Chondrocyte (in vitro differentiated cells): ENCODE data around the gene MAD1L1. TPM values are rescaled to one million over a fixed set of nuclear protein-coding genes. Genes with fewer than 3 reads are reported as not detected.
"Not testable (repeated sequence)": the region's sequence is repeated elsewhere in the genome, so short reads cannot be mapped to it uniquely, and the experiment has no call there.

Source experiments
- DNase-seq: peaks from one replicate; pipeline ENCODE4 v3.0.0; 2021; ENCODE audit warnings: mixed read lengths, low spot score
- H3K27ac Mint-ChIP-seq: one replicate; pipeline ENCODE4 v1.8.0; 2021; ENCODE audit warnings: mild to moderate bottlenecking, moderate library complexity, mixed read lengths; ENCODE audit not compliant: unreplicated experiment
- H3K27me3 Mint-ChIP-seq: 2 replicates; pipeline ENCODE4 v1.8.0; 2021; ENCODE audit warnings: low read depth, mixed read lengths
- H3K36me3 Mint-ChIP-seq: 2 replicates; pipeline ENCODE4 v1.8.0; 2021; ENCODE audit warnings: low read depth, mixed read lengths
- H3K4me1 Mint-ChIP-seq: 2 replicates; pipeline ENCODE4 v1.8.0; 2021; ENCODE audit warnings: low read depth, mild to moderate bottlenecking, mixed read lengths
- H3K4me3 Mint-ChIP-seq: one replicate; pipeline ENCODE4 v1.8.0; 2021; ENCODE audit warnings: mild to moderate bottlenecking, moderate library complexity, mixed read lengths; ENCODE audit not compliant: unreplicated experiment
- H3K9me3 Mint-ChIP-seq: 2 replicates; pipeline ENCODE4 v1.8.0; 2021; ENCODE audit warnings: low read depth, mixed read lengths
- CTCF ChIP-seq: fragments of 200-600 bp; sonication (generic); IDR thresholded peaks from 2 replicates; pipeline ENCODE4 v1.5.0; 2021; ENCODE audit warnings: antibody characterized with exemption, mild to moderate bottlenecking, moderate library complexity
- total RNA-seq: library from RNA; stranded (reverse); gene quantifications from 3 replicates; pipeline ENCODE4 v1.2.1, GENCODE V29; 2021

The MAD1L1 gene
- total RNA-seq, 1 donor from 2014 or later: 22.7 TPM

DNA sequence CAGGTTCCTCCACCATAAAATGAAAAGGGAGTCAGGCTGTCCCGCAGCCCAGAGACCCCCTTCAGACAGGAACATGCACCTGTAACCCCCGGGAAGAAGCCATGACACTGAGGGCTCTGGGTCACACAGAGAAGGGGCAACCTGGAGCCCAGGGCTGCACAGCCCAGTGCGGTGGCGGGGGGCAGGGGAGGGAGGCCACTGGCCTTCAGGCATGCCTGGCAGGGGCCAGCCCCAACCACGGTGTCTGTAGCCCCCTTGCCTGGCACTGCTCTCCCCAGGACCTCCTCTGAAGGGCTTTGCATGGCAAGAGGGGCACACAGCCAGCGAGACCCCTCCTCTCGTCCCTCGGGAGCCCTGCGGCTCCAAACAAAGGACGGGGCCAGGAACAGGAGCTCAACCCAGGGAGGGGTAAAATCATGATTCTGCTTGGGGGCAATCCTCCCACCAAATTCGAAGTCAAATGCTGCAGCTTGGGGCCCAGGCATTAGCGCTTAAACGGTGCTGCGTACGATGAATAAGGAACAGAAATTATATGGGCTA lies 235.1 kb downstream of the MAD1L1 start:
- Mint-ChIP-seq H3K4me3 (no peak overlapping the region), H3K27ac (no peak overlapping the region), H3K27me3 (no peaks in the 10 kb centered on the region), H3K9me3 (no peaks in the 10 kb centered on the region), H3K4me1 (no peaks in the 10 kb centered on the region), H3K36me3 (peaks cover 1% of the 10 kb centered on the region)
- no peak for TF ChIP-seq CTCF
- no peak for DNase-seq

GRCh38 chr7:1996816-1997215 lies 235.9 kb downstream of the MAD1L1 start:
- no peaks in the 10 kb centered on the region for H3K4me1 Mint-ChIP-seq
- TF ChIP-seq CTCF: no peak
- H3K4me3 Mint-ChIP-seq: no peak overlapping the region
- no peaks in the 10 kb centered on the region for H3K27me3 Mint-ChIP-seq
- H3K36me3 Mint-ChIP-seq: peaks cover 1% of the 10 kb centered on the region
- H3K27ac Mint-ChIP-seq: no peak overlapping the region
- no peak for DNase-seq
- H3K9me3 Mint-ChIP-seq: no peaks in the 10 kb centered on the region

DNA sequence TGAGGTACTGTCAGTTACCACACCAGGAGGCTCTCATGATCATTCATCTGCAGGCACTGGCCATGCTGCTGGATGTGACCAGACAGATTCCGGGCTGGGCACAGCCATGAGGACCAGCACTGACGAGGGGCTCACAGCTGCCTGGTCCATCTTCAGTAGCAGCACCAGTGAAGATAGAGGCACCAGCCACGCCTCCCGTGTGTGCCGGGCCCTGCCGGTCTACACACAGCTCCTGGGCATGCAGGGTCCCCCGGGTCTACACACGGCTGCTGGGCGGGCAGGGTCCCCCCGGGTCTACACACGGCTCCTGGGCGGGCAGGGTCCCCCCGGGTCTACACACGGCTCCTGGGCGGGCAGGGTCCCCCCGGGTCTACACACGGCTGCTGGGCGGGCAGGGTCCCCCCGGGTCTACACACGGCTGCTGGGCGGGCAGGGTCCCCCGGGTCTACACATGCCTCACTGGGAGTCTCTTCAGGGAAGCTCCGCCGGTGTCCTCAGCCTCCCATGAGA lies 236.8 kb downstream of the MAD1L1 start:
- H3K27me3 Mint-ChIP-seq, H3K36me3 Mint-ChIP-seq, H3K27ac Mint-ChIP-seq, DNase-seq, H3K4me1 Mint-ChIP-seq, H3K4me3 Mint-ChIP-seq, H3K9me3 Mint-ChIP-seq: not testable (repeated sequence)

DNA sequence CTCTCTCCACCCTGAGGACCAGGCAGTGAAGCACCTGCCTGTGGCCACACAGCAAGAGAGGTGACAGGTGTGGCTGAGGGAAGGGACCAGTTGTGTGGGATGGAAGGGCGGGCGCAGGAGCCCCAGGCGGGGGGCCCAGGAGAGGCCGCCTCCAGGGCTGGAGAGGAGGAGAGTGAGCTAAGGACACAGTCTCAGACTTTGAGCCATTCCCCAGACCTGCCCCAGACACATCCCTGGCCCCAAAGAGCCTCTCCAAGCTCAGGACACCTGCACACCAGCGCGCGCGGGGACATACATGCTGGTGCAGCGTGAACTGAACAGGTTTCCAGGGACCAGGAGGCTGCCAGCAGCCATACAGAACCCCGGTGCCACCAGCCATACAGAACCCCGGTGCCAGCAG lies 237.3 kb downstream of the MAD1L1 start:
- H3K4me1 Mint-ChIP-seq: no peaks in the 10 kb centered on the region
- no peak overlapping the region for H3K27ac Mint-ChIP-seq
- no peak overlapping the region for H3K4me3 Mint-ChIP-seq
- H3K9me3 Mint-ChIP-seq: no peaks in the 10 kb centered on the region
- H3K27me3 Mint-ChIP-seq: no peaks in the 10 kb centered on the region
- TF ChIP-seq CTCF: no peak
- H3K36me3 Mint-ChIP-seq: peaks cover 1% of the 10 kb centered on the region
- no peak for DNase-seq

GRCh38 chr7:1994931-1995330 lies 237.8 kb downstream of the MAD1L1 start:
- no peak for TF ChIP-seq CTCF
- DNase-seq: no peak
- H3K4me3 Mint-ChIP-seq: no peak overlapping the region

More at GRCh38 chr7:1994931-1995330, 237.8 kb downstream of the MAD1L1 start:
- H3K4me1 Mint-ChIP-seq: no peaks in the 10 kb centered on the region
- no peaks in the 10 kb centered on the region for H3K9me3 Mint-ChIP-seq
- no peaks in the 10 kb centered on the region for H3K36me3 Mint-ChIP-seq
- H3K27ac Mint-ChIP-seq: no peak overlapping the region
- H3K27me3 Mint-ChIP-seq: no peaks in the 10 kb centered on the region
